ENCODE measurements around the gene OTUD3.
"Not testable (repeated sequence)": the region's sequence is repeated elsewhere in the genome, so short reads cannot be mapped to it uniquely, and the experiment has no call there.

The OTUD3 gene

DNA sequence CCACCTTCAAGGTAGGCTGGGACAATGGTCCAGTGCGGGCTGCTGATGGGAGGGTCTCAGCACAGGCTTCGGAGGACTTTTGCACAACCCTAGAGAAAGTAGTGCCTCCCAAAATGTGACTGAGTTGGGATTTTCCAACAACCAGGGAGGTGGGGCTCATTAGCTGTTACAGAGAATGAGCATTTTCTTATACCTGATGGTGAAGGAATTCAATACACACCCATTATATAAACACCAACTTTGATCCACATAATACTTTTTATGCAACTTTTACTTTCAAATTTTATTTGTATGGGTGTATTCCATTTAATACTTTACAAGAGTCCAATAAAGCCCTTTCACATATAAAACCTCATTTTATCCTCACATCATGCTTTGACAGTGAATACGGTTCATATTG is 35.9 kb upstream of the OTUD3 start:
- TF ChIP-seq, protein P1, sequence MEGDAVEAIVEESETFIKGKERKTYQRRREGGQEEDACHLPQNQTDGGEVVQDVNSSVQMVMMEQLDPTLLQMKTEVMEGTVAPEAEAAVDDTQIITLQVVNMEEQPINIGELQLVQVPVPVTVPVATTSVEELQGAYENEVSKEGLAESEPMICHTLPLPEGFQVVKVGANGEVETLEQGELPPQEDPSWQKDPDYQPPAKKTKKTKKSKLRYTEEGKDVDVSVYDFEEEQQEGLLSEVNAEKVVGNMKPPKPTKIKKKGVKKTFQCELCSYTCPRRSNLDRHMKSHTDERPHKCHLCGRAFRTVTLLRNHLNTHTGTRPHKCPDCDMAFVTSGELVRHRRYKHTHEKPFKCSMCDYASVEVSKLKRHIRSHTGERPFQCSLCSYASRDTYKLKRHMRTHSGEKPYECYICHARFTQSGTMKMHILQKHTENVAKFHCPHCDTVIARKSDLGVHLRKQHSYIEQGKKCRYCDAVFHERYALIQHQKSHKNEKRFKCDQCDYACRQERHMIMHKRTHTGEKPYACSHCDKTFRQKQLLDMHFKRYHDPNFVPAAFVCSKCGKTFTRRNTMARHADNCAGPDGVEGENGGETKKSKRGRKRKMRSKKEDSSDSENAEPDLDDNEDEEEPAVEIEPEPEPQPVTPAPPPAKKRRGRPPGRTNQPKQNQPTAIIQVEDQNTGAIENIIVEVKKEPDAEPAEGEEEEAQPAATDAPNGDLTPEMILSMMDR (conservative IDR thresholded peaks at IDR 0.05; ENCODE audit: control insufficient read depth, insufficient read depth, low read depth, low read length), result no peak
- no peak for DNase-seq (ENCODE audit: low read depth)
- no peak overlapping the region for H3K4me3 ChIP-seq (ENCODE audit: control insufficient read depth, low read depth, low read length)

DNA sequence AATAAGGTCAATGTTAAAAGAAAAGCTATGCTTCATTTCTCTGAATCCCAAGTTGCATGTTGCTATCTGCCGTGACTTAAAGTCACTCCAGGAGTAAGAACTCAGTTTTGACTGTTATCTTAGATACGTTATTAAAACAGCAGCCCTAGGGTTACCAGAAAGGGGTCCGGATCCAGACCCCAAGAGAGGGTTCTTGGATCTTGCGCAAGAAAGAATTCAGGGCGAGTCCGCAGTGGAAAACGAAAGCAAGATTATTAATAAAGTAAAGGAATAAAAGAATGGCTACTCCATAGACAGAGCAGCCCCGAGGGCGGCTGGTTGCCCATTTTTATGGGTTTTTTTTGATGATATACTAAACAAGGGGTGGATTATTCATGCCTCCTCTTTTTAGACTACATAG is 34.9 kb upstream of the OTUD3 start:
- DNase-seq (ENCODE audit: low read depth); H3K4me3 ChIP-seq (ENCODE audit: control insufficient read depth, low read depth, low read length): not testable (repeated sequence)

DNA sequence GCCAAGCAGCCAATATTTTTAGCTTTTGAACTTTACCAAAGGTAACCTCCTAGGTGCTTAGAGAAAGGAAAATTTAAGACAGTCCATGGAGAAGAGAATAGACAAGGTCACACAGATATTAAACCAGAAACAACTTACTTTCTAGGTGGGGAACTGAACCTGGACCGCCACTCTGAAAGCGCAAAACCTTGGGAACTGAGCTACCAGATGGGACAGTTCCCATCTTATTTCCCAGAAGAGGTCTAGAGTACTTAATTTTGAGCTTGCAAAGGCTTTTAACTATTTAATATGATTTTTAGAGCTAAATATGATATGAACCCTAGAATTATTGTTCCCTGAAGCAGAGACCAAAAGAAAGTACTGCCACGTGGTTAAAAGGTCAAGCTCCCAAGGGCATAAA is 32.9 kb upstream of the OTUD3 start:
- DNase-seq (ENCODE audit: low read depth); H3K4me3 ChIP-seq (ENCODE audit: control insufficient read depth, low read depth, low read length): not testable (repeated sequence)

DNA sequence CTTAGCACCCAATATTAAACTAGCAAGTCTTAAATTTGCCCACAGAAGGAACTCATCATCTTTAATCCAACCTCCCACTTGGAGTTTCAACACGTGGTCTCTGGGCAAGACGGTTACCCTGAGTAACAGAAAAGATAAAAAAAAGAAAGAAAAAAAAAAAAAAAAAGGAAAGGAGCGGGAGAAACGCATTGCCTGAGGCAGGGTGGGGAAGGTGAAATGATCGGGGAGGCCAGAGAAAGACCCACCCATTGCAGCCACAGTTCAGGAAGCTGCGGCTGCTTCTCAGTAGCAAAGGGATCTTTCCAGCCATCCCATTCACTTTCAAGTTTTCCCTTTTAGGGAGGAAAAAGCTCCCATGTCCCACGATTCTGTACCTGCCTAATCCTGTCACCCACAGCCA is 32.0 kb upstream of the OTUD3 start:
- TF ChIP-seq, protein P1 (conservative IDR thresholded peaks at IDR 0.05; ENCODE audit: control insufficient read depth, insufficient read depth, low read depth, low read length), result no peak

DNA sequence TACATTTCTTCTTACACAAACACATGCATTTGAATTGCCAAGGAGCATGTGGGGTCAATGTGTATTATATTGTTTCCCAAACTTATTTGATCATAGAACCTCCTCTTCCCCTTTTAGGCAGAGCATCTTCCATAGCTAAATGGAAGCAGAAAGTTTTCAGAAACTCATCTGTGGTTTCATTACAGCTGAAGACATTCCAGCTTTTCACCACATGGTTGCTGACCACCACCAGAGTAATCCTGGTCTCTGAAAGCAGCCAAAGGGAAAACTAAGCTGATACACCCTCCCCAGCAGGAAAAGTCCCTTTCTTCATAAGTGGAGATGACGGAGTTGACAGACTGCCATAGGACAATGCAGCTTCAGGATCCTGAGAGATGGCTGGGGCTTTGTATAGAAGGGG is 30.2 kb upstream of the OTUD3 start:
- TF ChIP-seq, protein P1 (conservative IDR thresholded peaks at IDR 0.05; ENCODE audit: control insufficient read depth, insufficient read depth, low read depth, low read length), result no peak
- DNase-seq (ENCODE audit: low read depth), result no peak

More for the DNA sequence above, 32.0 kb upstream of the OTUD3 start:
- no peak for DNase-seq (ENCODE audit: low read depth)
- no peak overlapping the region for H3K4me3 ChIP-seq (ENCODE audit: control insufficient read depth, low read depth, low read length)

DNA sequence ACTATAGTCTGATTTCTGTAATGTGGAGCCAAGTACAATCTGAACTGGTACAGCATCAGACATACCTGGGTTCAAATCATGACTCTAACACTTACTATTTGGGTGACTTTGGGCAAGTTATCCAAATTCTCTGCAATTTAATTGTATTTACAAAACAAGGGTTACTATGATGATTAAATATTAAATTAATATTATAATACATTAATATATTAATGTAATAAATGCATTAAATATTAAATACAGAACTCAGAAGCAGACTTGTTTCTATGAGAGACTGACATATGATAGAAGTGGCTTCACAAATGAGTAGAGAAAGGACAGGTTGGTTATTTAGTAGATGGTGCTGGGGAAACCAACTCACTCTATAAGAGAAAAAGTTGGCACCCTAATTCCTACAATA is 27.3 kb upstream of the OTUD3 start:
- TF ChIP-seq, protein P1 (conservative IDR thresholded peaks at IDR 0.05; ENCODE audit: control insufficient read depth, insufficient read depth, low read depth, low read length), result no peak

More for the DNA sequence above, 30.2 kb upstream of the OTUD3 start:
- H3K4me3 ChIP-seq (ENCODE audit: control insufficient read depth, low read depth, low read length), result no peak overlapping the region

DNA sequence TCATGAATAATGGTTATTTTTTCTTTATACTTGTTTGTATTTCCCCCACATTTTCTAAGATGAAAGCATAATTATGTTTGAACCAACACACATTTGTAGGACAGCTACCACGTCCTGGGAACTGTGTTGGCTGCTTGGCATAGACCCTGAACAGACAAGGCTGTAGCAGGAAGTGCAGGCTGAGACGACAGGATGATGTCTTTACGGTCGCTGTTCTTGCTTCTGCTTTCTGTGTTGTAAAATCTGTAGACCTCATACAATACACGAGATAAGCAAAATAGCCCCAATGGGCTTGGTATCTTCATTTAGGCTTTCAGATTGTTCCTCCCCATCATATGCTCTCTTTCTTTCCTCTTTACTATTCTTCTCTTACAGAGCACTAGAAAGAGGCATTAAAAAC is 23.3 kb upstream of the OTUD3 start:
- TF ChIP-seq, protein P1 (conservative IDR thresholded peaks at IDR 0.05; ENCODE audit: control insufficient read depth, insufficient read depth, low read depth, low read length), result no peak
- DNase-seq (ENCODE audit: low read depth), result no peak
- H3K4me3 ChIP-seq (ENCODE audit: control insufficient read depth, low read depth, low read length), result no peak overlapping the region

More for the DNA sequence above, 27.3 kb upstream of the OTUD3 start:
- H3K4me3 ChIP-seq (ENCODE audit: control insufficient read depth, low read depth, low read length), result no peak overlapping the region
- no peak for DNase-seq (ENCODE audit: low read depth)

DNA sequence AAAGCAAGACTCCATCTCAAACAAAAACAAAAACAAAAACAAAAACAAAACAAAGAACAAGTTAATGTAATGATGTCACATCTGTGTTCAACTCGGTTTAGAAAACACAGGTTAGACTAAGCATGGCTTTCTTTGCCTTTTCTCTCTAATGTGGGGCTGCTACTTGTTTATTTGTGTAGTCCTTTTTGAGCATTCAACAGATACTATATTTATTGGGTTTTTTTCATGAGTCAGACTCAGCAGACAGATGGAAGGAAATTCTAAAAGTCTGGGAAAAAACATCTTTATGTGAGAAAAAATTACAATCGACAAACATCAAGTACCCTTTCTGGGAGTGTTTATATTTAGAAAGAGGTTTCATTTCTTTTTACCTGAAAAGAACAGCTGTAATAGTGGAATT is 22.3 kb upstream of the OTUD3 start:
- TF ChIP-seq, protein P1 (conservative IDR thresholded peaks at IDR 0.05; ENCODE audit: control insufficient read depth, insufficient read depth, low read depth, low read length), result no peak
- H3K4me3 ChIP-seq (ENCODE audit: control insufficient read depth, low read depth, low read length), result no peak overlapping the region
- no peak for DNase-seq (ENCODE audit: low read depth)
